HCT116 (cell line): ENCODE data around the gene CTBP1. TPM values are rescaled to one million over a fixed set of nuclear protein-coding genes. Genes with fewer than 3 reads are reported as not detected.
A peak's percentile ranks its signal among the peaks of the same experiment; 100 is the strongest.

Experiments used
- ATAC-seq: fragments of 200-7000 bp; cut with Tn5 transposase; 2 replicates; pipeline ENCODE4 v1.9.1; 2020; ENCODE audit warnings: mild to moderate bottlenecking, moderate library complexity
- BruUV-seq: library from RNA; stranded (reverse); fragments of 400-500 nt; replicated peaks from 2 replicates; lab custom pipeline; 2021; lab: Mats Ljungman, UMichigan
- CTCF ChIA-PET: fragments of 300-600 bp; sonication (Branson Sonifier 250); formaldehyde crosslinking; loops from one replicate; lab custom pipeline; 2021; ENCODE audit warnings: antibody characterized with exemption; lab: Charles Lee
- POLR2A ChIA-PET: fragments of 300-600, 350-600 bp; sonication (Branson Sonifier 250); formaldehyde crosslinking; loops from one replicate; lab custom pipeline; 2021; ENCODE audit warnings: antibody characterized with exemption; lab: Charles Lee
- RAD21 ChIA-PET, 2 experiments: fragments of 300-600 bp; sonication (Branson Sonifier 250); formaldehyde crosslinking; loops; one replicate each; lab custom pipeline; 2023; ENCODE audit warnings: low total read pairs in 2 of 2; ENCODE audit not compliant: uncharacterized antibody in 2 of 2, unreplicated experiment in 2 of 2, low non-redundant PET in 1 of 2; lab: Charles Lee
- DNase-seq: peaks from one replicate; pipeline ENCODE4 v3.0.0-alpha.2; 2010; ENCODE audit warnings: low read depth, low spot score
- H2AFZ ChIP-seq: fragments of 200-600 bp; shearing (Covaris generic), sonication (generic); 2 replicates; pipeline ENCODE4 v1.6.1; 2017; ENCODE audit warnings: low read depth, mixed run types, mixed read lengths, antibody characterized with exemption, low read length; ENCODE audit not compliant: poor library complexity, severe bottlenecking
- H3K27ac ChIP-seq: 2 replicates; pipeline ENCODE4 v1.5.1; 2012; ENCODE audit warnings: low read depth, low read length
- H3K27me3 ChIP-seq: fragments of 200-600 bp; sonication (generic); 2 replicates; pipeline ENCODE4 v1.6.1; 2016; ENCODE audit warnings: mixed run types, low read length, mixed read lengths; ENCODE audit not compliant: insufficient read depth
- H3K36me3 ChIP-seq, 2 experiments: fragments of 200-500 bp in 1 of 2; fragments of 200-600 bp in 1 of 2; sonication (Bioruptor generic) in 1 of 2; sonication (generic) in 1 of 2; 2 replicates each; pipeline versions ENCODE4 v1.5.1 to v1.6.1; 2014 to 2016; ENCODE audit warnings: low read length in 2 of 2, inconsistent platforms in 1 of 2, mixed read lengths in 1 of 2, mixed run types in 1 of 2; ENCODE audit not compliant: insufficient read depth in 2 of 2, control insufficient read depth in 1 of 2
- H3K4me1 ChIP-seq, 2 experiments: fragments of 200-600 bp in 1 of 2; sonication (generic) in 1 of 2; 2 replicates each; pipeline versions ENCODE4 v1.5.1 to v1.6.1; 2012 to 2017; ENCODE audit warnings: low read length in 2 of 2, inconsistent platforms in 1 of 2, mild to moderate bottlenecking in 1 of 2, mixed read lengths in 1 of 2, mixed run types in 1 of 2, moderate library complexity in 1 of 2; ENCODE audit not compliant: insufficient read depth in 2 of 2, control insufficient read depth in 1 of 2
- H3K4me2 ChIP-seq: fragments of 200-600 bp; sonication (generic); 2 replicates; pipeline ENCODE4 v1.6.1; 2017; ENCODE audit warnings: mixed run types, low read length, mixed read lengths
- H3K4me3 ChIP-seq, 2 experiments: fragments of 200-600 bp in 1 of 2; sonication (generic) in 1 of 2; replicated peaks in 1 of 2; 2 replicates each; pipeline ENCODE4 v1.5.1; 2011 to 2016; ENCODE audit warnings: low read length in 2 of 2, control low read depth in 1 of 2, low read depth in 1 of 2, mild to moderate bottlenecking in 1 of 2, mixed read lengths in 1 of 2, mixed run types in 1 of 2
- H3K79me2 ChIP-seq: fragments of 200-600 bp; sonication (generic); 2 replicates; pipeline ENCODE4 v1.6.1; 2017; ENCODE audit warnings: mild to moderate bottlenecking, mixed run types, low read length, moderate library complexity, mixed read lengths; ENCODE audit not compliant: insufficient read depth
- H3K9ac ChIP-seq: fragments of 200-600 bp; sonication (generic); 2 replicates; pipeline ENCODE4 v1.6.1; 2016; ENCODE audit warnings: low read length, mixed read lengths
- H3K9me2 ChIP-seq: fragments of 200-600 bp; sonication (generic), shearing (Covaris generic); 2 replicates; pipeline ENCODE4 v1.6.1; 2017; ENCODE audit warnings: mixed run types, mild to moderate bottlenecking, moderate library complexity; ENCODE audit not compliant: insufficient read depth
- H3K9me3 ChIP-seq, 2 experiments: fragments of 200-500 bp in 1 of 2; fragments of 200-600 bp in 1 of 2; sonication (Bioruptor generic) in 1 of 2; sonication (generic) in 1 of 2; 2 replicates each; pipeline ENCODE4 v1.6.1; 2014 to 2017; ENCODE audit warnings: low read length in 2 of 2, mixed read lengths in 2 of 2, inconsistent platforms in 1 of 2, low read depth in 1 of 2, mild to moderate bottlenecking in 1 of 2, mixed run types in 1 of 2, moderate library complexity in 1 of 2; ENCODE audit not compliant: control insufficient read depth in 1 of 2, insufficient read depth in 1 of 2
- H4K20me1 ChIP-seq: fragments of 200-600 bp; sonication (generic), shearing (Covaris generic); 2 replicates; pipeline ENCODE4 v1.6.1; 2017; ENCODE audit warnings: mixed run types, mild to moderate bottlenecking, moderate library complexity; ENCODE audit not compliant: insufficient read depth
- CBX3 ChIP-seq: IDR thresholded peaks from 2 replicates; pipeline ENCODE4 v1.6.1; 2012; ENCODE audit warnings: low read depth
- CTCF ChIP-seq, 3 experiments: fragments of 200-600 bp in 1 of 3; sonication (generic) in 1 of 3; IDR thresholded peaks in 2 of 3; conservative IDR thresholded peaks in 1 of 3; 2 replicates each; pipeline ENCODE4 v1.5.1; 2012 to 2017; ENCODE audit warnings: low read depth in 2 of 3, low read length in 2 of 3, antibody characterized with exemption in 1 of 3, borderline replicate concordance in 1 of 3, control low read depth in 1 of 3, mild to moderate bottlenecking in 1 of 3, mixed read lengths in 1 of 3, mixed run types in 1 of 3, moderate library complexity in 1 of 3; ENCODE audit not compliant: insufficient read depth in 1 of 3
- EGR1 ChIP-seq: IDR thresholded peaks from 2 replicates; pipeline ENCODE4 v1.6.1; 2012; ENCODE audit warnings: low read depth
- EZH2phosphoT487 ChIP-seq: fragments of 200-600 bp; IDR thresholded peaks from 2 replicates; pipeline ENCODE4 v1.6.1; 2018; ENCODE audit warnings: antibody characterized with exemption, borderline replicate concordance
- FOSL1 ChIP-seq: IDR thresholded peaks from 2 replicates; pipeline ENCODE4 v1.6.1; 2012; ENCODE audit warnings: low read depth
- JUND ChIP-seq: IDR thresholded peaks from 2 replicates; pipeline ENCODE4 v1.6.1; 2012
- MAX ChIP-seq: IDR thresholded peaks from 2 replicates; pipeline ENCODE4 v1.6.1; 2012
- RAD21 ChIP-seq: IDR thresholded peaks from 2 replicates; pipeline ENCODE4 v1.6.1; 2012; ENCODE audit warnings: low read depth, mild to moderate bottlenecking
- REST ChIP-seq: IDR thresholded peaks from 2 replicates; pipeline ENCODE4 v1.6.1; 2012; ENCODE audit warnings: low read depth
- SIN3A ChIP-seq: IDR thresholded peaks from 2 replicates; pipeline ENCODE4 v1.6.1; 2012; ENCODE audit warnings: low read depth
- SP1 ChIP-seq: IDR thresholded peaks from 2 replicates; pipeline ENCODE4 v1.6.1; 2012; ENCODE audit warnings: low read depth
- SRF ChIP-seq: IDR thresholded peaks from 2 replicates; pipeline ENCODE4 v1.6.1; 2012; ENCODE audit warnings: low read depth
- TCF7L2 ChIP-seq: IDR thresholded peaks from 2 replicates; pipeline ENCODE4 v1.7.0; 2011; ENCODE audit warnings: borderline replicate concordance, inconsistent platforms; ENCODE audit not compliant: insufficient read depth, insufficient read length; ENCODE audit errors: extremely low read depth
- YY1 ChIP-seq: IDR thresholded peaks from 2 replicates; pipeline ENCODE4 v1.6.1; 2011; ENCODE audit warnings: low read length, low read depth, moderate library complexity, mild to moderate bottlenecking; ENCODE audit not compliant: insufficient replicate concordance; ENCODE audit errors: extremely low read depth
- ZFX ChIP-seq: fragments of 450-650 bp; IDR thresholded peaks from 2 replicates; pipeline ENCODE4 v1.6.1; 2017
- ZNF274 ChIP-seq: fragments of 200-500 bp; sonication (Bioruptor generic); IDR thresholded peaks from 2 replicates; pipeline ENCODE4 v1.6.1; 2014; ENCODE audit warnings: mild to moderate bottlenecking, low read depth, low read length, inconsistent platforms
- intact Hi-C: fragments of 100-400 bp; cut with micrococcal nuclease; formaldehyde crosslinking; loops from 2 replicates; pipeline ENCODE4 v1.10.0; 2022
- total RNA-seq: library from RNA; stranded (reverse); gene quantifications from one replicate; pipeline ENCODE4 v1.2.1, GENCODE V29; 2021; ENCODE audit not compliant: unreplicated experiment

Gene CTBP1
- total RNA-seq, 1 experiment from 2014 or later, result 175 TPM

- no peaks in the 10 kb centered on the region for H3K36me3 ChIP-seq
- DNase-seq, result peak; percentile 29
- ChIA-PET POLR2A (interaction anchor here (1.3 kb wide), 1 partner anchor 11 kb away, joined by 4 read pairs; the partner anchor contains the start of gene MAEA), RAD21 (no interaction called here), CTCF (interaction anchor here (1.2 kb wide), 1 partner anchor 10 kb away, joined by 7 read pairs; no protein-coding TSS in a partner anchor)
- peaks cover 3 to 8% of the 10 kb centered on the region in 2 experiments; a peak in 2 of 4 replicates for H3K4me1 ChIP-seq
- peak overlapping the region; percentile 43 for H3K4me2 ChIP-seq
- BruUV-seq, result no TSS peak
- no peaks in the 10 kb centered on the region for H3K27me3 ChIP-seq
- H3K9ac ChIP-seq, result no peak overlapping the region
- no peak overlapping the region for H3K27ac ChIP-seq
- peak; percentile 69 for ATAC-seq
- no peaks in the 10 kb centered on the region for H3K9me2 ChIP-seq
- intact Hi-C loops, result no loop called here
- no peak for TF ChIP-seq EGR1
- no peak for TF ChIP-seq FOSL1
- no peak for TF ChIP-seq SP1
- no peak for TF ChIP-seq REST
- TF ChIP-seq ZFX, result no peak
- TF ChIP-seq CTCF (IDR thresholded peaks at IDR 0.05 in 2 of 3, conservative IDR thresholded peaks at IDR 0.05 in 1 of 3; ENCODE audit: borderline replicate concordance in 1 of 3, insufficient read depth in 1 of 3, low read depth in 2 of 3, low read length in 2 of 3), result peak; percentile 24 to 37 (median 29); a peak in 4 of 6 replicates
- TF ChIP-seq TCF7L2, result no peak
- no peak for TF ChIP-seq SIN3A
- peak; percentile 31; the same call in 1 of the 2 replicates for TF ChIP-seq MAX
- no peak for TF ChIP-seq ZNF274
- peak; percentile 52; the same call in 1 of the 2 replicates for TF ChIP-seq CBX3
- TF ChIP-seq JUND, result peak; percentile 35; the same call in 1 of the 2 replicates
- TF ChIP-seq EZH2phosphoT487, result no peak
- TF ChIP-seq YY1, result no peak
- TF ChIP-seq RAD21, result peak; percentile 57
- TF ChIP-seq SRF, result 0 out of 2 replicates have a peak, but pooled peaks have one; percentile 12
- no peaks in the 10 kb centered on the region for H3K9me3 ChIP-seq
- H4K20me1 ChIP-seq, result no peaks in the 10 kb centered on the region
- H3K4me3 ChIP-seq, result no peak overlapping the region
- peak overlapping the region; percentile 11 for H2AFZ ChIP-seq
- H3K79me2 ChIP-seq, result no peaks in the 10 kb centered on the region
Observed at GRCh38 chr4:1277667-1278665, 29.0 kb upstream of the CTBP1 start.
